DND-41 (cell line): ENCODE results near the gene AGPAT3.

Experiments used
- ATAC-seq: fragments of 200-7000 bp; cut with Tn5 transposase; 3 replicates; pipeline ENCODE4 v1.9.1; 2021; ENCODE audit warnings: low read depth; ENCODE audit not compliant: insufficient read depth
- DNase-seq: peaks from one replicate; pipeline ENCODE4 v3.0.0-alpha.2; 2020
- H2AFZ ChIP-seq: 2 replicates; pipeline ENCODE4 v1.6.0; 2012; ENCODE audit warnings: low read depth, low read length
- H3K27ac ChIP-seq: 2 replicates; pipeline ENCODE4 v1.5.1; 2012; ENCODE audit warnings: low read length, inconsistent platforms
- H3K27me3 ChIP-seq: fragments of 200-600 bp; sonication (generic); 2 replicates; pipeline ENCODE4 v1.6.0; 2012; ENCODE audit warnings: low read length, mild to moderate bottlenecking, inconsistent platforms; ENCODE audit not compliant: insufficient read depth, poor library complexity
- H3K36me3 ChIP-seq: 2 replicates; pipeline ENCODE4 v1.5.1; 2012; ENCODE audit warnings: low read length, inconsistent platforms; ENCODE audit not compliant: insufficient read depth
- H3K4me1 ChIP-seq: 2 replicates; pipeline ENCODE4 v1.5.1; 2012; ENCODE audit warnings: mild to moderate bottlenecking, low read length; ENCODE audit not compliant: insufficient read depth
- H3K4me2 ChIP-seq: 2 replicates; pipeline ENCODE4 v1.6.0; 2012; ENCODE audit warnings: mild to moderate bottlenecking, moderate library complexity, low read length, inconsistent platforms; ENCODE audit not compliant: insufficient read depth
- H3K4me3 ChIP-seq, 2 experiments: fragments of 200-600 bp in 1 of 2; shearing (Covaris generic) in 1 of 2; 2 replicates each; pipeline ENCODE4 v1.5.1; 2012 to 2016; ENCODE audit warnings: inconsistent platforms in 2 of 2, low read length in 2 of 2, mild to moderate bottlenecking in 2 of 2, low read depth in 1 of 2, moderate library complexity in 1 of 2
- H3K79me2 ChIP-seq: 2 replicates; pipeline ENCODE4 v1.6.0; 2012; ENCODE audit warnings: low read length, inconsistent platforms; ENCODE audit not compliant: insufficient read depth
- H3K9ac ChIP-seq: 2 replicates; pipeline ENCODE4 v1.6.0; 2012; ENCODE audit warnings: low read depth, mild to moderate bottlenecking, inconsistent platforms, low read length, moderate library complexity
- H3K9me3 ChIP-seq: 2 replicates; pipeline ENCODE4 v1.5.1; 2012; ENCODE audit warnings: low read length, moderate library complexity, mild to moderate bottlenecking, inconsistent platforms; ENCODE audit not compliant: insufficient read depth, severe bottlenecking
- H4K20me1 ChIP-seq: 2 replicates; pipeline ENCODE4 v1.6.0; 2012; ENCODE audit warnings: low read length; ENCODE audit not compliant: insufficient read depth
- EZH2 ChIP-seq: IDR thresholded peaks from 3 replicates; pipeline ENCODE4 v1.6.1; 2012; ENCODE audit warnings: borderline replicate concordance, low read depth, mild to moderate bottlenecking, moderate library complexity, low read length, inconsistent platforms; ENCODE audit not compliant: severe bottlenecking
- TF ChIP-seq, protein P1 (sequence below): IDR thresholded peaks from 2 replicates; pipeline ENCODE4 v1.5.1; 2012; ENCODE audit warnings: borderline replicate concordance, low read length, moderate library complexity, mild to moderate bottlenecking; ENCODE audit not compliant: poor library complexity, severe bottlenecking; ENCODE audit errors: extremely low read depth

AGPAT3 gene

DNA sequence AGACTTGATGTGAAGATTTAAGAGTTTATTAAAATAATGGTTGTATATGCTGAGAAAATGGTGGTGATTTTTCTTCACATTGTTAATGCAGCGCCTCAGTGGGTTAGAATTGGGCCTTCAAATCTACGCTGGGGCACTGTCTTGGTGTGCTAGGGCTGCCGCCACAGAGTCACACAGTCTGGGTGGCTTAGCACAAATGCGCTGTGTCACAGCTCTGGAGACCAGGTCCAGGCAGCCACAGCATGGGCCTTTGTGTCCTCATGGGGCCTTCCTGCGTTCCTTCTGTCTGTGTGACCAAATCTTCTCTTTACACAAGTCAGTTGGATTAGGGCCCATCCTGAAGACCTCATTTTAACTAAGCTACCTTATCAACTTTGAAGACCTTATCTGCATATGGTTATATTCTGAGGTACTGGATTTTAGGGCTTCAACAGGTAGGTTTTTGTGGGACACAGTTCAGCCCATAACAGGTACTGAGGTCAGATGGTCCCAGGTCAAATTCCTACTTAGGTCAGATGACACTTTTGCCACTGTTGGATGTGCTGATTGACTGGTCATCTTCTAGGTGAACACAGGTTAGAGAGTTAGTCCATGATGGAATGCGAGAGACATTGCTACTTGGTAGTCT, 164.6 kb downstream of the AGPAT3 start:
- H3K4me3 ChIP-seq, result no peak overlapping the region
- H3K4me1 ChIP-seq, result no peaks in the 10 kb centered on the region
- H3K27me3 ChIP-seq, result no peaks in the 10 kb centered on the region
- H3K9me3 ChIP-seq, result no peaks in the 10 kb centered on the region
- peaks cover 29% of the 10 kb centered on the region for H3K36me3 ChIP-seq
- H4K20me1 ChIP-seq, result peaks cover 66% of the 10 kb centered on the region
- no peak overlapping the region for H2AFZ ChIP-seq
- peaks cover 89% of the 10 kb centered on the region for H3K79me2 ChIP-seq
- no peak overlapping the region for H3K4me2 ChIP-seq
- H3K27ac ChIP-seq, result no peak overlapping the region
- no peak for DNase-seq
- no peak for ATAC-seq
- no peak overlapping the region for H3K9ac ChIP-seq
- no peak for TF ChIP-seq EZH2
- TF ChIP-seq, protein P1, sequence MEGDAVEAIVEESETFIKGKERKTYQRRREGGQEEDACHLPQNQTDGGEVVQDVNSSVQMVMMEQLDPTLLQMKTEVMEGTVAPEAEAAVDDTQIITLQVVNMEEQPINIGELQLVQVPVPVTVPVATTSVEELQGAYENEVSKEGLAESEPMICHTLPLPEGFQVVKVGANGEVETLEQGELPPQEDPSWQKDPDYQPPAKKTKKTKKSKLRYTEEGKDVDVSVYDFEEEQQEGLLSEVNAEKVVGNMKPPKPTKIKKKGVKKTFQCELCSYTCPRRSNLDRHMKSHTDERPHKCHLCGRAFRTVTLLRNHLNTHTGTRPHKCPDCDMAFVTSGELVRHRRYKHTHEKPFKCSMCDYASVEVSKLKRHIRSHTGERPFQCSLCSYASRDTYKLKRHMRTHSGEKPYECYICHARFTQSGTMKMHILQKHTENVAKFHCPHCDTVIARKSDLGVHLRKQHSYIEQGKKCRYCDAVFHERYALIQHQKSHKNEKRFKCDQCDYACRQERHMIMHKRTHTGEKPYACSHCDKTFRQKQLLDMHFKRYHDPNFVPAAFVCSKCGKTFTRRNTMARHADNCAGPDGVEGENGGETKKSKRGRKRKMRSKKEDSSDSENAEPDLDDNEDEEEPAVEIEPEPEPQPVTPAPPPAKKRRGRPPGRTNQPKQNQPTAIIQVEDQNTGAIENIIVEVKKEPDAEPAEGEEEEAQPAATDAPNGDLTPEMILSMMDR, result no peak

DNA sequence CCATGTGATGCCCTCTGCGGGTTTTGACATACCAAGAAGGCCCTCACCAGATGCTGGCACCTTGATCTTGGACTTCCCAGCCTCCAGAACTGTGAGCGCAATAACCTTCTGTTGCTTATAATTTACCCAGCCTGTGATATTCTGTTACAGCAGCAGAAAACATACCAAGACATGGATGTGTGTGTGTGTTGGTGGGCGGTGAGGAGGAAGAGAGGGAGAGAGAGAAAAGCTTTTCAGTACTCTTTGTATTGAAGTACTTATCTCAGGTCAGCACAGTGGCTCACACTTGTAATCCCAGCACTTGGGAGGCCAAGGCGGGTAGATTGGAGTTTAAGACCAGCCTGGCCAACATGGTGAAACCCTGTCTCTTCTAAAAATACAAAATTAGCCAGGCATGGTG, 170.2 kb downstream of the AGPAT3 start:
- H3K9ac ChIP-seq, result no peak overlapping the region
- no peaks in the 10 kb centered on the region for H3K27me3 ChIP-seq
- peaks cover 49% of the 10 kb centered on the region for H3K79me2 ChIP-seq
- peaks cover 28% of the 10 kb centered on the region for H4K20me1 ChIP-seq
- H3K4me1 ChIP-seq, result no peaks in the 10 kb centered on the region
- no peak overlapping the region for H2AFZ ChIP-seq
- no peak overlapping the region for H3K27ac ChIP-seq
- H3K4me2 ChIP-seq, result no peak overlapping the region
- TF ChIP-seq, protein P1, result no peak
- no peak for TF ChIP-seq EZH2
- peaks cover 78% of the 10 kb centered on the region for H3K36me3 ChIP-seq
- no peaks in the 10 kb centered on the region for H3K9me3 ChIP-seq
- DNase-seq, result no peak
- ATAC-seq, result no peak
- no peak overlapping the region for H3K4me3 ChIP-seq
